OCI-LY7 (cell line): ENCODE results near the gene TPT1. TPM values are rescaled to one million over a fixed set of nuclear protein-coding genes. Genes with fewer than 3 reads are reported as not detected.

Experiments
- BruUV-seq: library from RNA; stranded (reverse); fragments of 400-500 nt; replicated peaks from 2 replicates; lab custom pipeline; 2021; lab: Mats Ljungman, UMichigan
- CTCF ChIA-PET: fragments of 300-600 bp; sonication (Branson Sonifier 250); formaldehyde crosslinking; loops from one replicate; lab custom pipeline; 2022; ENCODE audit warnings: antibody characterized with exemption; ENCODE audit not compliant: unreplicated experiment; lab: Charles Lee
- POLR2A ChIA-PET: fragments of 300-600 bp; sonication (Branson Sonifier 250); formaldehyde crosslinking; loops from one replicate; lab custom pipeline; 2022; ENCODE audit warnings: antibody characterized with exemption; lab: Charles Lee
- DNase-seq: peaks from one replicate; pipeline ENCODE4 v3.0.0-alpha.2; 2015; ENCODE audit warnings: low spot score
- H2AFZ ChIP-seq: fragments of 200-600 bp; sonication (generic), shearing (Covaris generic); 2 replicates; pipeline ENCODE4 v1.6.1; 2014; ENCODE audit warnings: mild to moderate bottlenecking, antibody characterized with exemption, low read length, moderate library complexity
- H3K27ac ChIP-seq: fragments of 200-600 bp; sonication (generic); 2 replicates; pipeline ENCODE4 v1.5.1; 2014; ENCODE audit warnings: mixed run types, low read depth, mild to moderate bottlenecking, moderate library complexity, low read length, inconsistent platforms; ENCODE audit not compliant: poor library complexity, severe bottlenecking
- H3K36me3 ChIP-seq: fragments of 200-600 bp; sonication (generic); 2 replicates; pipeline ENCODE4 v1.6.1; 2014; ENCODE audit warnings: mild to moderate bottlenecking, antibody characterized with exemption, low read length, moderate library complexity, mixed read lengths; ENCODE audit not compliant: insufficient read depth
- H3K4me1 ChIP-seq: fragments of 200-600 bp; sonication (generic); 2 replicates; pipeline ENCODE4 v1.5.1; 2014; ENCODE audit warnings: mild to moderate bottlenecking, low read length; ENCODE audit not compliant: insufficient read depth, poor library complexity, severe bottlenecking
- H3K4me2 ChIP-seq: fragments of 200-600 bp; sonication (generic); 2 replicates; pipeline ENCODE4 v1.6.1; 2014; ENCODE audit warnings: mild to moderate bottlenecking, low read length
- H3K4me3 ChIP-seq: fragments of 200-600 bp; sonication (generic); 2 replicates; pipeline ENCODE4 v1.5.1; 2014; ENCODE audit warnings: mild to moderate bottlenecking, low read depth, low read length; ENCODE audit not compliant: poor library complexity, severe bottlenecking
- H3K79me2 ChIP-seq: fragments of 200-600 bp; sonication (generic); 2 replicates; pipeline ENCODE4 v1.6.1; 2016; ENCODE audit warnings: low read depth, mild to moderate bottlenecking, low read length, moderate library complexity, mixed read lengths; ENCODE audit not compliant: insufficient read depth
- H3K9me2 ChIP-seq: fragments of 200-600 bp; sonication (generic); 2 replicates; pipeline ENCODE4 v1.6.1; 2016; ENCODE audit warnings: mild to moderate bottlenecking, low read length, mixed read lengths; ENCODE audit not compliant: insufficient read depth
- H3K9me3 ChIP-seq: fragments of 200-600 bp; sonication (generic); 2 replicates; pipeline ENCODE4 v1.6.1; 2014; ENCODE audit warnings: mild to moderate bottlenecking, mixed run types, low read length, mixed read lengths
- H4K20me1 ChIP-seq: fragments of 200-600 bp; sonication (generic); 2 replicates; pipeline ENCODE4 v1.6.1; 2014; ENCODE audit warnings: mild to moderate bottlenecking, antibody characterized with exemption, low read length, moderate library complexity, mixed read lengths; ENCODE audit not compliant: insufficient read depth
- EZH2phosphoT487 ChIP-seq: fragments of 200-600 bp; sonication (generic); IDR thresholded peaks from 2 replicates; pipeline ENCODE4 v1.6.1; 2018; ENCODE audit warnings: low read depth, borderline replicate concordance, mild to moderate bottlenecking, mixed run types, antibody characterized with exemption, low read length, moderate library complexity, mixed read lengths
- intact Hi-C: fragments of 100-400 bp; cut with micrococcal nuclease; formaldehyde crosslinking; loops from one replicate; pipeline ENCODE4 v1.10.0; 2022; ENCODE audit not compliant: unreplicated experiment
- total RNA-seq, 2 experiments: library from RNA; depleted of rRNA in 1 of 2; stranded (reverse); fragments of >200 nt in 1 of 2; shearing (Covaris generic) in 1 of 2; gene quantifications; 2 replicates each; pipeline ENCODE4 v1.2.3, GENCODE V29; 2014 to 2022
- TF ChIP-seq, protein P1 (sequence below): fragments of 200-600 bp; sonication (generic); conservative IDR thresholded peaks from 2 replicates; pipeline ENCODE4 v1.5.1; 2014; ENCODE audit warnings: mild to moderate bottlenecking, antibody characterized with exemption, low read length, moderate library complexity, mixed read lengths

TPT1 gene
- total RNA-seq, 2 experiments from 2014 or later = 1,996 to 2,337 TPM

DNA sequence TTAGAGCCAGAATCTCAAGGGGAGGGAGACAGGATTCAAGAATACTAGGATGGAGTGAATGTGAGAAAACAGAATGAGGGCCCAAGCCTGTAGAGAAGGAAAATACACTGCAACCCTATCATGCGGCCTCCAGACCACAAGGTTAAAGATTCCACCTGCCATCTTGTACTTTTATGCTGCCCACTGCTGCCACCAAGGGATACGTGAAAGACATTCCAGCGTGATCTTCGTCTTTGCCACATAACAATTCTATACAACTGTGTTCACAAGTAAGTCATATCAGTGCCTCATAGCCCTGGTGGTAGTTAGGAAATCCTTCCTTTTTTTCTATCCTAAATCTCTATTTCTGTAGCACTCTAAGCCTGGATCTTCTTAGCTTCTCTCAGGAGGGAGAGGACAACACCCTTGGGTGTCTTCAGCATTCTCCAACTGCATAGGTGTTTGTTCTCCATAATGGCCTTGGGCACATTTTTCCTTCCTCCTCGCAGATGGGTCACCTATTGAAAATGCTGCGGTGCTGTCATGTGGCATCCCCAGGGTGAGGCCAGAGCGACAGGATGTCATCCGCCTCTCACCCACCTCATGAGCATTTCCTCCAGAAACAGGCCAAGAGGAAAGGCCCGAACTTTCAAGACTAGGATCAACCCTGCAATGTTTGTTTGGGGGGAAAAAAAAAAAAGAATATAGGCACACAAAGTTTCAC, 13.6 kb downstream of the TPT1 start:
- Histone ChIP-seq H3K9me3 (no peaks in the 10 kb centered on the region), H4K20me1 (peaks cover 3% of the 10 kb centered on the region; the same call in 1 of the 2 replicates), H2AFZ (no peak overlapping the region), H3K9me2 (no peaks in the 10 kb centered on the region), H3K36me3 (no peaks in the 10 kb centered on the region), H3K27ac (no peak overlapping the region), H3K4me3 (no peak overlapping the region), H3K4me2 (no peak overlapping the region), H3K4me1 (peaks cover 29% of the 10 kb centered on the region), H3K79me2 (no peaks in the 10 kb centered on the region)
- intact Hi-C loops = no loop called here
- no TSS peak for BruUV-seq
- POLR2A ChIA-PET = no interaction called here
- TF ChIP-seq EZH2phosphoT487 = no peak
- TF ChIP-seq, protein P1, sequence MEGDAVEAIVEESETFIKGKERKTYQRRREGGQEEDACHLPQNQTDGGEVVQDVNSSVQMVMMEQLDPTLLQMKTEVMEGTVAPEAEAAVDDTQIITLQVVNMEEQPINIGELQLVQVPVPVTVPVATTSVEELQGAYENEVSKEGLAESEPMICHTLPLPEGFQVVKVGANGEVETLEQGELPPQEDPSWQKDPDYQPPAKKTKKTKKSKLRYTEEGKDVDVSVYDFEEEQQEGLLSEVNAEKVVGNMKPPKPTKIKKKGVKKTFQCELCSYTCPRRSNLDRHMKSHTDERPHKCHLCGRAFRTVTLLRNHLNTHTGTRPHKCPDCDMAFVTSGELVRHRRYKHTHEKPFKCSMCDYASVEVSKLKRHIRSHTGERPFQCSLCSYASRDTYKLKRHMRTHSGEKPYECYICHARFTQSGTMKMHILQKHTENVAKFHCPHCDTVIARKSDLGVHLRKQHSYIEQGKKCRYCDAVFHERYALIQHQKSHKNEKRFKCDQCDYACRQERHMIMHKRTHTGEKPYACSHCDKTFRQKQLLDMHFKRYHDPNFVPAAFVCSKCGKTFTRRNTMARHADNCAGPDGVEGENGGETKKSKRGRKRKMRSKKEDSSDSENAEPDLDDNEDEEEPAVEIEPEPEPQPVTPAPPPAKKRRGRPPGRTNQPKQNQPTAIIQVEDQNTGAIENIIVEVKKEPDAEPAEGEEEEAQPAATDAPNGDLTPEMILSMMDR = no peak; the same call in 1 of the 2 replicates
- CTCF ChIA-PET = no interaction called here
- peak; percentile 11 for DNase-seq

DNA sequence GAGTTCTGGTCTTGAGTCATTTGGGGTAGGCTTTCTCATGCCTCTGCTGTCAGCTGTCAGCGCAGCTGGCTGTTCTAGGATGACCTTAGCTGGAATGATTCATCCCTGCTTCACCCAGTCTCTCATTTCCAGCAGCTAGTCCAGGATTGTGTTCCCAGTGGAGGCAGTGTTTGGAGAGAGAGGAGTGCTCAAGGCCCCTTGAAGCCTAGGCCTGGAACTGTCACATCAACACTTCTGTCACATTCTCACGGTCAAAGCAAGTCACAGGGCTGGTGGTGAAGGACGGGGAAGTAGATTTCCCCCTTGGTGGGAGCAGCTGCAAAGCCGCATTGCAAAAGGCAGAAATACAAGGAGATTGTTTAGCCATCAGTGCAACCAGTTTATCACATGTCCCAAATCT, 15.2 kb downstream of the TPT1 start:
- H2AFZ ChIP-seq = no peak overlapping the region
- POLR2A ChIA-PET = no interaction called here

More for the DNA sequence above, 15.2 kb downstream of the TPT1 start:
- H3K9me2 ChIP-seq = no peaks in the 10 kb centered on the region
- no peak overlapping the region for H3K4me3 ChIP-seq
- intact Hi-C loops = no loop called here
- CTCF ChIA-PET = no interaction called here
- H3K4me1 ChIP-seq = peaks cover 22% of the 10 kb centered on the region
- H4K20me1 ChIP-seq = no peaks in the 10 kb centered on the region
- H3K4me2 ChIP-seq = no peak overlapping the region
- no peak for TF ChIP-seq EZH2phosphoT487
- TF ChIP-seq, protein P1 = no peak
- no peaks in the 10 kb centered on the region for H3K9me3 ChIP-seq
- no TSS peak for BruUV-seq
- no peak for DNase-seq
- H3K27ac ChIP-seq = no peak overlapping the region
- no peaks in the 10 kb centered on the region for H3K79me2 ChIP-seq
- H3K36me3 ChIP-seq = no peaks in the 10 kb centered on the region
